Activated T-helper 9 cell treated with anti-CD3 and anti-CD28 coated beads, Interleukin-2, amount 50 U/mL, for 16 hours (primary cell): ENCODE measurements around the gene ABCF2.

Experiments used
- DNase-seq: peaks from one replicate; pipeline ENCODE4 v3.0.0-alpha.2; 2020; ENCODE audit warnings: low read depth

ABCF2 gene

DNA sequence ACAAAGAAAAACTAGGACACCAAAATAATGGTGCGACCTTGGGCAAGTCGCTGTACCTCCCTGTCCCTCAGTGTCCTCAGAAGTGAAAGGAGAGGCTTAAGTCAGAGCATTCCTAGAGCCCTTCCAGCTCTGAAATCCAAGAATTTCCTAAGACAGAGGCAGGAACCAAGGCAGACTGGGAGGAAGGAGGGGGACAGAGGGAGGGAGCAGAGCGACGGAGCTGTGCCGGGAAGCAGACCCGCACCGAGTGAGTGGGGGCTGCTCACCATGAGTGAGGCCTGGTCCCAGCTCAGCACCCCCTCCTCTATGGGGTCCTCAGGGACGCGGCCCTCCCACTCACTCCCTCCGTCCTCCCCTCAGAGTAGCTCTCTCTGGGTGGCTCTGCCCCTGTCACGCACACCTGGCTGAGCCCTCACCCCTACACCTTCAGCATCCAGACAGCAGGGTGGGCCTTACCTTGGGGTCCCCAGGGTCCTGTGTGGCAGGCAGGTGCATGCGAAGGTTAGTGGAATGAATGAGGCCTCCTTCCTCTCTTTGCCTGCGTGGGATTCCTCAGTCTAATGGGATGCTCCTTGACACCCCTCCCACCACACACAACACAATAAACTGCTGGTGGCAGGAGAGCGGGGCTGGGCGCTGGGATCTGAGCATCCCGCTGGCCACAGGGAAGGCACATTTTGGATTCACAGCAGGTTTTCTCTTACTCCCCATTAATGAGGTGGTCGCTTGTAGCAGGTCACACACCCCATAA lies 26.1 kb upstream of the ABCF2 start:
- no peak for DNase-seq

GRCh38 chr7:151252561-151252835 lies 25.5 kb upstream of the ABCF2 start:
- DNase-seq: no peak

DNA sequence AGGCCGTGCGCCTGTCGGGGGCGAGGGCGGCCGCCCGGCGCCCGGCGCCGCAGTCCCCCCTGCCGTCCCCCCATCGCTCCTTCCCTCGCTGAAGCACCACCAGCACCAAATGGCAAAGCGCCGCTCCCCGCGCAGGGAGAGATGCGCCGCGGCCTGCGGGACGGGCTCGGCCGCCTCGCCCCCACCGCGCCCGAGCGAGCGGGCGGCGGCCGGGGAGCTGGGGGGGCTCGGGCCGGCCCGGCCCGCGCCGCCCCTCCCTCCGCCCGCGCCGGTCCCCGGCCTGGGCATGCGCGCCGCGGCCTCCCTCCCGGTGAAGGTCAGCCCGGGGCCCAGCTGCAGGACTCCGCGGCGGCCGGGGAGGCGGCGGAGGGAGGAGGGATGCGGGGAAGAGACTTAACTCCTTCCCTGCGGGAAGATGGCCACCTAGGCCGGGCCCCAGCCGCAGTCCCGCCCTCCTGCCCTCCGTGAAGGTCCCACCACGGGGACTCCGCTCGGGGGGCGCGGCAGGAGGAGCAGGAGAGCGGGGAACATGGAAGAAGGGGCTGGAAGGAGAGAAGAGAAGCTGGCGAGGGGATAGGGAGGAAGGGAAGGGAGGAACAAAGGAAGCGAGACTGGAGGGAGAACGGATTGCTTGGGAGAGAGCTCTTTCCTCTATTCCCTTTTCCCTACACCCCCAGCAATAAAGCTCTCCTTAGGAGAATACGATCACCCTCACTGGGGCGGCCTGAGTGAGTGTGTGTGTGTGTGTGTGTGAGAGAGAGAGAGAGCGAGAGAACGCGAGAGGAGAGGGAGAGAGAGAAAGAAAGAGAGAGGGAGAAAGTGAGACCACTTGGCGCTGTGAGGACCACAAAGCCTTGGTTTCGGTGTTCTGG lies 24.9 kb upstream of the ABCF2 start:
- no peak for DNase-seq

GRCh38 chr7:151251328-151251688 lies 24.3 kb upstream of the ABCF2 start:
- no peak for DNase-seq

DNA sequence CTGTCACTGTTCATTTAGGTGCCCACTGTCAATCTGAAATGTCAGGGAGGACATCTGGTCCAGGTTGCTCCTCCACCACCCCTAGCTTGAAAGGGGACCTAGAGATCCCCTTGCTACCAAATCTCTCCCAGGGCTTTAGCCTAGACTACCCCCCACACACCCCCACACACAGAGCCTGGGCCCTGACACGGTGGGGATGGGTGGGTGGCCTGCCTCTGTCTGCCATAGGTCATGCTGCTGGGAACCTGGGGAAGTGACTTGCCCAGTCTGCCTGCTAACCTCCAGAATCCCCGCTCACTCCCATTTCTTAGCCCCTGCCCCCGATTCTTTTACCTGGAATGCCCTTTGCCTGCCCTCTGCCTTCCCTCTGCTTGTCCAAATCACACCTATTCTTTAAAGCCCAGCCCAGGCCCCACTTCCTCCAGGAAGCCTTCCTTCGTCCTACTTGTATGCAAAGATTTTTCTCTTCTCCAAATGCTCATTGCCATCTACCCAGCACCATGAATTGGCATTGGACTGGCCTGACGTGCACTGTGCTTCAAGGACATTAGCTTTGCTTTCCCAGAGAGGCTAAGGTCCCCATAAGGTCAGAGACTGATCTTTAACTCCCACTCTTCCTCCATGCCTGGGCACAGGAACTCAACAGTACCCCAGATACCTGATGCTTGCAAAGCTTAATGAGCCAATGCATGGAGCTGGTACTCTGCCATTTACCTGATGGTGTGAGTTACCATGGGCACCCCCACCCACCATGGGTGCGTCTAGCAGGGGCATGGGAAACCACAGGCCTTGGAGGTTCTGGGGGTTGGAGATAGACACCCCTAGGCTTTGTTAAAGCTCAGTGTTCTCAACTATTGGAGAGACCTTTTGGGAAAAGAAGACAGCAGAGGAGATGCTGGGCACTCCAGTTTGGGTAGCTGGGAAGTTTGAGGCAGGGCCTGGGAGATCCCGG lies 23.5 kb upstream of the ABCF2 start:
- DNase-seq: no peak

DNA sequence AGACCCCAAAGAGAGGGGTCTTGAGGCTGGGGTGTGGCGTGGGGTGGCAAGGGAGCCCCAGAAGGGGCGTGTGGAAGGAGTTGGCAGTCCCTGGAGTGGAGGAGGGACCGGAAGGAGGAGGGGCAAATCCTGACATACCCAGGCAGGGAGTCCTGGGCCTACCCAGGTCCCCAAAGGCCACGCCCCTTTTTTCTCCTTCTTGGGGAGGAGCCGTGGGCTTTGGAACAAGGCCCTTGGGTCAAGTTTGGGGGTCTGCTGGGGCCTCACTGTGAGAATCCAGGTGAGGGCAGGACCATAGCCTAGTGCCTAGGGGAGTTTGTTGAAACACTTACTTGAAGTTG lies 22.7 kb upstream of the ABCF2 start:
- DNase-seq: no peak

DNA sequence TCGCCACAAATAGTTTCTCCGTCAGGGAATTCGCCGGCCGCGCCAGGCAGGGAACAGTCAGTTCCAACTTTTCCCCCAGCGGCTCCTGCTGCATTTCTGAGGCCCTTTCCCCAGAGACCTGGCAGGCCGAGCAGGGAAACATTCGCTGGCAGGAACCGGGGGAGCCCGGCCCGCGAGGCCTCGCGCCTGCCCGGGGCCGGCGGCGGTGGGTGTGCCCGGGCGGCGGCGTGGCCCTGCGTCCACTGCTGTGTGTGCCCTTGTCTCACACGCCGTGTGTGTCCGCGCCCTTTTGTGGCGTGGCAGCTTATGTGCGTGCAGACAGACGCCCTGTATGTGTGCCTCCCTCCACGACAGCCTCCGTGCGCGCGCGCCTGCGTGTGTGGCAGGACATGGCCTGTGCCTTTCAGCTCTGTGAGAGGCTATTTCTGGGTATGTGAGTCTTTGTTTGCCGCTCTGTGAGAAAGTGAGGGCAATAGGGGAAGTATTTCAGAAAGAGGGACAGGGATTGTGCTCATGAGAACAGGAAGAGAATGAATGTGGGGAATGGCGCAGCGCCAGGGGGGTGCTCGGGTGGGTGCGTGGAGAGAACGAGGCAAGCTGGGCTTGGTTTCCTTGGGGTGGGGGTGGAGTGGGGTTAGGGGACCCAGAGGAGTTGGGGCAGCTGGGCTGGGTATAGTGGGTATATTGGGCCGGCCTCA lies 22.2 kb upstream of the ABCF2 start:
- no peak for DNase-seq

DNA sequence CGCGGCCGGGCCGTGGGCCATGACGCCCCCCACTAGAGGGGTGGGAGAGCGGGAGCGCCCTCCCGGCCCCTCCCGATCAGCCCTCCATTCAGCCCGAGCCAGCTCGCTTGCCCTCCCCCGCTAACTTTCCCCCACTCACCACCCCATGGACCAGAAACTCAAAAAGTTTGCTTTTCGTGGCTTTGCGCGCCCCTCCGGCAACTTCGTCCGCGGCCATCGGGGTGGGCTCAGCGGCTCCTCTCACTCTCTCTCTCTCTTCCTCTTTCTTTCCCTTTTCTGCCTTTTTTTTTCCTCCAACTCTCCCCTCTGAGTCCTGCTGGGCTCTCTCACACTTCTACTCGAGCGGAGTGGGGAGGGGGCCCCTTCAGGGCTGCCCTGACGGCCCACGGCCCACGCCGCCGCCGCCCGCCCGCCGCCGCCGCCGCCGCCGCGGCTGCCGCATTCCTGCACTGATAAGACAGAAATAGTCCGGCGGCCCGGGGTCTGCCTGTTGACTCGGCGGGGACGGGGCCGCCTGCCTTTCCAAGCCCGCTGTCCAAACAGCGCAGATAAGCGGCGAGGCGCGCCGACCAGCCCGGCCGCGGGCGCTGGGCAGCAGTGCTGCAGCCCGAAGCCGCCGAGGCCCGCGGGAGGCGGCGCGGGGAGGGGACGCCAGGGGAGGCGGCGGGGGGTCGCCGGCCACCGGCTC lies 21.5 kb upstream of the ABCF2 start, which contains the start of gene SMARCD3:
Gene SMARCD3, minus strand, starts transcription at position 349 of the 688 bp plus-strand sequence. Its CDS starts 132 bp downstream, at position 217.
- no peak for DNase-seq

GRCh38 chr7:151247611-151248345 lies 20.8 kb upstream of the ABCF2 start:
- DNase-seq: no peak

GRCh38 chr7:151246851-151247580 lies 20.0 kb upstream of the ABCF2 start:
- DNase-seq: no peak

GRCh38 chr7:151246102-151246850 lies 19.3 kb upstream of the ABCF2 start:
- DNase-seq: no peak

GRCh38 chr7:151245360-151246101 lies 18.5 kb upstream of the ABCF2 start:
- peak; percentile 51 for DNase-seq

DNA sequence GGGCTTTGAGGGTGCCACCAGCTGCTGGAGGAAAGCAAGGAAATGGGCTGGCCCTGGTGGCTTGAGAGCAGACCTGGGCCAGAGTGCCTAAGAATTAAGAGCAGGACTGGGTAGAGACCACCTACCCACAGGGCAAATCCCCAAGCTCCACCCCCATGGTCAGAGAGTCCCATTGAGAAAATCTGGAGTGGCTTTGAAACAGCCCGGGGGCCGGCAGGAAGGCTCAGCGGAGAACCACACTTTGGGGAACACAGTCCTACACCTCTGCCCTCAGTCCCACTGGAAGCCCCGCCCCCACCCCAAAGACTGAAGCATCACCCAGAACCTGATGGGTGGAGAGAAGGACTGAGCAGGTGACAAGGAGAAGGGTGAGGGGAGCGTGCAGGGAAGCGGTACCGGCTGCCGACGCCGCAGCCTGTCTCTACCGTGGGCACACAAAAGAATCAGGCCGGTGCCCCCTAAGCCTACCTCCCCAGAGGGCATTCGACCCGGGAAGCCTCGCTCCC lies 17.9 kb upstream of the ABCF2 start:
- DNase-seq: no peak

- no peak for DNase-seq
Observed at GRCh38 chr7:151244196-151244840, 17.3 kb upstream of the ABCF2 start.

DNA sequence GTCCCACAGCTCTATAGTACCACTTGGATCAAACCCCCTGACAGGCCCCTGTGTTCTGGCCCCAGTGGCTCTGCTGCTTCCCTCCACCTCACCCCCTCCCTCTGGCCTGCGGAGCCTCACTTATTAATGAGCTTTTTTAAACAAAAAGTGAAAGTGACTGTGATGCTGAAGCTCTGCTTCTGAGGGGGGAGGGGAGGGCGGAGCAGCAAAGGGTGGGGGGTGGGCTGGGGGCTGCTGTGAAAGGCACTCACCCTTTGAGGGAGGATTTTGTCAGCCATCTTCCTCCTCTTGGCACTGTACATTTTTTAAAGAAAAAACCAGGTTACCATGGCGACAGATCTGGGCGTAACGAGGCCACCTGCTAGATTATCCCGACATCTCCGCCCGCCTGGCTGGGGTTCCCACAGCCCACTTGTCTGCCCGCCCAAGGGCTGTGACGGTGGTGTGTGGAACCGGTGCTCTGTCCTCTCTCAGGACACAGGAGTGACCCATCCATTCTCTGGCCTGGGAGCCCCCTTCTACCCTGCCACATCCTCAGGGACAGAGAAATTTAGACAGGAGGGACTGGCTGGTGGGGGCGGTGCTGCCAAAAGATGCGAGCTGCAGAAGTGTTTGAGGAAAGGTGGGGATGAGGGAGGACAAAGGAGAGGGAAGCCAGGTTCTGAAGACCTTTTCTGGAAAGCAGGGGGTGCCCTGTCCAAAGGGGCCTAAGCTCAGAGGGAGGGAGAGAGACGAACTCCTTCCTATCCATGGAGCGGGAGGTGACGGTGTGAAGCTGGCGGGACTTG lies 16.6 kb upstream of the ABCF2 start:
- DNase-seq: no peak

DNA sequence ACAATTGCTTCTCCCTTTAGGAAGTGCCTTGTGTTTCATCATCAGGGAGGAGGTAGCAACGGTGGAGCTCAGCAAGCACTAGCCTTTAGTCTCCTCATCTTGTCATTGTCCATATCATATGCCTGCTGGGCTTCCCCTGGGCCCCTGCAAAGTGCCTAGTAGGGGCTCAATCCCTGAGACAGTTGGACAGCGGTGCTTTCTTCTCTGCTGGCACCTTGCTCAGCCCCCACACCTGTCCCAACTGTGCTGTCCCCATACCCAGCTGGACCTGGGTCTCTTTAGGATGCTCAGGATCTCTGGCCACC lies 16.0 kb upstream of the ABCF2 start:
- DNase-seq: no peak
